Activated naive CD4-positive, alpha-beta T cell treated with anti-CD3 and anti-CD28 coated beads, Interleukin-2, amount 50 U/mL, for 24 hours (primary cell): ENCODE results near the gene GNG7.
"Not testable (repeated sequence)": the region's sequence is repeated elsewhere in the genome, so short reads cannot be mapped to it uniquely, and the experiment has no call there.

ENCODE experiments used
- H3K27ac Mint-ChIP-seq: one replicate; pipeline ENCODE4 v1.8.0; 2021; ENCODE audit warnings: mild to moderate bottlenecking, mixed read lengths
- H3K27me3 Mint-ChIP-seq: one replicate; pipeline ENCODE4 v1.8.0; 2021; ENCODE audit warnings: mixed read lengths
- H3K36me3 Mint-ChIP-seq: one replicate; pipeline ENCODE4 v1.8.0; 2021; ENCODE audit warnings: mixed read lengths
- H3K4me1 Mint-ChIP-seq: one replicate; pipeline ENCODE4 v1.8.0; 2021; ENCODE audit warnings: mixed read lengths
- H3K4me3 Mint-ChIP-seq: one replicate; pipeline ENCODE4 v1.8.0; 2021; ENCODE audit warnings: mild to moderate bottlenecking, mixed read lengths
- H3K9me3 Mint-ChIP-seq: one replicate; pipeline ENCODE4 v1.8.0; 2021; ENCODE audit warnings: mixed read lengths

GNG7 gene

DNA sequence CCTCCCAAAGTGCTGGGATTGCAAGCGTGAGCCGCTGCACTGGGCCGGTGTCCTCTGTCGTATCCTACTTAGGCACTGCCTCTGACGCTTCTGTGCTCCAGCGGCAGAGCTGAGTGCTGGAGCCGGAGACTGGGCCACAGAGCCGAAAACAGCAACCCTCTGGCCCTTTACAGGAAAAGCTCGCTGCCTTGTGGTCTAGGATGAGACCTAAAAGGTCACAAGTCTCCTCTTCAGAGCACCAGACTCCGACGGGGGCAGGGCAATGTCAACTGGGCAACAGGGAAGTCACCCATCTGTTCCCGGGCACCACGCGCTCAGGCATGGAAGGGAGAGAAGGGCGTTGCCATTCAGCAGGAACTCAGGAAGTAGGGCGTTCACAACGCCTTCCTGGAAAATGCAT, 134.9 kb downstream of the GNG7 start:
- no peaks in the 10 kb centered on the region for H3K9me3 Mint-ChIP-seq
- H3K27ac Mint-ChIP-seq: no peak overlapping the region
- no peaks in the 10 kb centered on the region for H3K27me3 Mint-ChIP-seq
- H3K36me3 Mint-ChIP-seq: peaks cover 2% of the 10 kb centered on the region
- H3K4me3 Mint-ChIP-seq: no peak overlapping the region
- peaks cover 14% of the 10 kb centered on the region for H3K4me1 Mint-ChIP-seq

DNA sequence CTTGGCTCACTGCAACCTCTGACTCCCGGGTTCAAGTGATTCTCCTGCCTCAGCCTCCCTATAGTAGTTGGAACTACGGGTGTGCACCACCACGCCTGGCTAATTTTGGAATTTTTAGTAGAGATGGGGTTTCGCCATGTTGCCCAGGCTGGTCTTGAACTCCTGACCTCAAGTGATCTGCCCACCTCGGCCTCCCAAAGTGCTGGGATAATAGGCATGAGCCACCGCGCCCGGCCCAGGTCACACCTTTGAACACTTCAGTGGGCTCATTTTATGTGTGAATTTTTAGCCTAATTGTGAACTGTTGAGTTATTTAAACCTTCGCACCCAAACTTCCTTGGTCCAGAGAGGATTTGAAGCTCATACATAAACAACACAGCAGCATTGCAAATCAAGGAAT, 138.9 kb downstream of the GNG7 start:
- H3K4me1 Mint-ChIP-seq: peaks cover 24% of the 10 kb centered on the region
- H3K27ac Mint-ChIP-seq: not testable (repeated sequence)

DNA sequence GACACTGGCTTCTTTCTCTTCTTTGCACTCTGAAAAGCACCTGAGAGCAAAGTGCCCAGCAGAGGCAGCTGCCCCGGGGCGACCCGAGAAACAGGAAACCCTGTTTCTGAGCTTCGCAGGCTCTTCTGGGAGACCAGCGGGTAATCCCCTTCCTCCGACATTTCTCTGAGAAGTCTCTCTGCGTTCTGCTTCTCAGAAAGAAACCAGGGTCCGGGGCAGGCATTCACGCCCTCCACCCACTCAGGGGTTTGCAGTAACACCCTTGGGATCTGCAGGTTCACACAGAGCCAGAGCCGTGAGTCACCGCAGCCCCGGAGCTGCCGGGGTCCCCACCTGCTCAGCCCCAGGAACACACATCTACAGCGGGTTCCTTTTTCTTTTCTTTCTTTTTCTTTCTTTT, 140.6 kb downstream of the GNG7 start:
- peaks cover 13% of the 10 kb centered on the region for H3K4me1 Mint-ChIP-seq
- no peaks in the 10 kb centered on the region for H3K9me3 Mint-ChIP-seq
- peak overlapping the region; percentile 84 for H3K4me3 Mint-ChIP-seq
- peak overlapping the region; percentile 59 for H3K27ac Mint-ChIP-seq
- no peaks in the 10 kb centered on the region for H3K27me3 Mint-ChIP-seq
- H3K36me3 Mint-ChIP-seq: no peaks in the 10 kb centered on the region

More for the DNA sequence above, 138.9 kb downstream of the GNG7 start:
- H3K36me3 Mint-ChIP-seq, H3K4me3 Mint-ChIP-seq, H3K27me3 Mint-ChIP-seq, H3K9me3 Mint-ChIP-seq: not testable (repeated sequence)

DNA sequence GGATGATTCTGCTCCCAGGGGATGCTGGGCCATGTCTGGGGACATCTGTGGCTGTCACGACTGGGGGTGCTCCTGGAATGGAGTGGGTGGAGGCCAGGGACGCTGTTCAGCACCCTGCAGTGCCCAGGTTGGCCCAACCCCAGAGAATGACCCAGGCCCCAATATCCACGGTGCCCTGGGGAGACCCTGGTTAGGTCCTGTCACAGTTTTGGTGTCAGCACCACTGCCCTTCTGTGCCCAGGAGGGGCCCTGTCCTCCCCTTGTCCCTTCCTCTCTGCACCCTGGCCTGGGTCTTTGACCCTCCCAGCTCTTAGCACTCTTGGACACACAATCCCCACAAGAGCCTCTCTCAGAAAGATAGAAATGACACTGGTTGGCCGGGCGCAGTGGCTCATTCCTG, 141.3 kb downstream of the GNG7 start:
- Mint-ChIP-seq H3K9me3 (no peaks in the 10 kb centered on the region), H3K4me3 (no peak overlapping the region), H3K36me3 (no peaks in the 10 kb centered on the region), H3K27ac (no peak overlapping the region), H3K4me1 (peaks cover 13% of the 10 kb centered on the region), H3K27me3 (no peaks in the 10 kb centered on the region)

DNA sequence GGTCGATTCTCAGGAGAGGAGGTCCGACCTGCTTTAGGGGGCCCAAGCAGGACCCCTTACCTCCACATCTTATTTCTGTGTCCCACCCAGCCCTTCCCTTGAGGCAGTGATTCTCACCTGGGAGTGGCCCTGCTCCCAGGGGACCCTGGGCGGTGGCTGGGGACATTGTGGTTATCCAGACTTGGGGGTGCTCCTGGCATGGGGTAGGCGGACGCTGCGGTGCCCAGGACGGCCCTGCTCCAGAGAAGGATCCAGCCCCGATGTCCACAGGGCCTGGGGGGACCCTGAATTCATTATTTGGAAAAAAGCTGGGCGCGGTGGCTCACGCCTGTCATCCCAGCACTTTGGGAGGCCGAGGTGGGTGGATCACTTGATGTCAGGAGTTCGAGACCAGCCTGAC, 142.1 kb downstream of the GNG7 start:
- Mint-ChIP-seq H3K27me3 (no peaks in the 10 kb centered on the region), H3K4me3 (no peak overlapping the region), H3K4me1 (peaks cover 13% of the 10 kb centered on the region), H3K27ac (no peak overlapping the region), H3K9me3 (no peaks in the 10 kb centered on the region), H3K36me3 (no peaks in the 10 kb centered on the region)

DNA sequence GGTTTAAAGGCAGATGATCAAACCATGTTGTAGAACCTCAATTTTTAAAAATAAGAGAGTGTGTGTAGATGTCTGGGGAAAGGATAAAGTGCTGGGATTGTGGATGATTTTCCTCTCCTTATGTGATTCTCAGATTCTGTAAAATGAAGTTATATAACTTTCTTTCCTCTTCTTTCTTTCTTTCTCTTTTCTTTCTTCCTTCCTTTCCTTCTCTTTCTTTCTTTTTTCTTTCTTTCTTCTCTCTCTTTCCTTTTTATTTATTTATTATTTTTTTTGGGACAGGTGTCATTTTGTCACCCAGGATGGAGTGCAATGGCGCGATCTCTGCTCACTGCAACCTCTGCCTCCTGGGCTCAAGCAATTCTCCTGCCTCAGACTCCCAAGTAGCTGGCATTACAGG, 144.0 kb downstream of the GNG7 start:
- Mint-ChIP-seq H3K9me3 (no peaks in the 10 kb centered on the region), H3K27ac (no peak overlapping the region), H3K27me3 (no peaks in the 10 kb centered on the region), H3K4me1 (peaks cover 13% of the 10 kb centered on the region), H3K36me3 (no peaks in the 10 kb centered on the region), H3K4me3 (no peak overlapping the region)

DNA sequence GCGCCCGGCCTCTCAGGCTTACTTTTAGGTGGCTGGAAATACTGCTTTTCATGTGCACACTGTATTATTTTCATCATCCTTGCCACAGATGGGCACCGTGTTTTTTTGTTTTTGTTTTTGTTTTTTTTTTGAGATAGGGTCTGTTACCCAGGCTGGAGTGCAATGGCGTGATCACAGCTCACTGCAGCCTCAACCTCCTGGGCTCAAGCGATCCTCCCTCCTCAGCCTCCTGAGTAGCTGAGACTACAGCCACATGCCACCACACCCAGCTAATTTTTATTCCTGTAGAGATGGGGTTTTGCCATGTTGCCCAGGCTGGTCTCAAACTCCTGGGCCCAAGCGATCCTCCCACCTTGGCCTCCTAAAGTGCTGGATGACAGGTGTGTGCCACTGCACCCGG, 144.4 kb downstream of the GNG7 start:
- not testable (repeated sequence) for H3K9me3 Mint-ChIP-seq, H3K36me3 Mint-ChIP-seq, H3K27me3 Mint-ChIP-seq, H3K4me3 Mint-ChIP-seq
- Mint-ChIP-seq H3K4me1 (peaks cover 11% of the 10 kb centered on the region), H3K27ac (peak overlapping the region; percentile 30)

DNA sequence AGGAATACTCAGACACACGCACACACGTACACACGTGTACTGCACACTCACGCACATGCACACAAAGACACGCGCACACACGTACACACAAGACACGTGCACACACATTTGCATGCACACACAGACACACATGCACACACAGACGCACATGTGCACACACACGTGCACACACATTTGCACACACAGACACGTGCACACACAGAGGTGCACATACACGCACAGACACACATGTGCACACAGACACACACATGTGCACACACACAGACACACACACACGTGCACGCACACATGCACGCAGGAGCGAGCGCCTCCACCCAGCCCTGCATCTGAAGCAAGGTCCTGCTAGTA, 145.4 kb downstream of the GNG7 start:
- no peaks in the 10 kb centered on the region for H3K36me3 Mint-ChIP-seq
- no peaks in the 10 kb centered on the region for H3K27me3 Mint-ChIP-seq
- no peak overlapping the region for H3K27ac Mint-ChIP-seq
- H3K9me3 Mint-ChIP-seq: no peaks in the 10 kb centered on the region
- no peak overlapping the region for H3K4me3 Mint-ChIP-seq
- peaks cover 16% of the 10 kb centered on the region for H3K4me1 Mint-ChIP-seq

DNA sequence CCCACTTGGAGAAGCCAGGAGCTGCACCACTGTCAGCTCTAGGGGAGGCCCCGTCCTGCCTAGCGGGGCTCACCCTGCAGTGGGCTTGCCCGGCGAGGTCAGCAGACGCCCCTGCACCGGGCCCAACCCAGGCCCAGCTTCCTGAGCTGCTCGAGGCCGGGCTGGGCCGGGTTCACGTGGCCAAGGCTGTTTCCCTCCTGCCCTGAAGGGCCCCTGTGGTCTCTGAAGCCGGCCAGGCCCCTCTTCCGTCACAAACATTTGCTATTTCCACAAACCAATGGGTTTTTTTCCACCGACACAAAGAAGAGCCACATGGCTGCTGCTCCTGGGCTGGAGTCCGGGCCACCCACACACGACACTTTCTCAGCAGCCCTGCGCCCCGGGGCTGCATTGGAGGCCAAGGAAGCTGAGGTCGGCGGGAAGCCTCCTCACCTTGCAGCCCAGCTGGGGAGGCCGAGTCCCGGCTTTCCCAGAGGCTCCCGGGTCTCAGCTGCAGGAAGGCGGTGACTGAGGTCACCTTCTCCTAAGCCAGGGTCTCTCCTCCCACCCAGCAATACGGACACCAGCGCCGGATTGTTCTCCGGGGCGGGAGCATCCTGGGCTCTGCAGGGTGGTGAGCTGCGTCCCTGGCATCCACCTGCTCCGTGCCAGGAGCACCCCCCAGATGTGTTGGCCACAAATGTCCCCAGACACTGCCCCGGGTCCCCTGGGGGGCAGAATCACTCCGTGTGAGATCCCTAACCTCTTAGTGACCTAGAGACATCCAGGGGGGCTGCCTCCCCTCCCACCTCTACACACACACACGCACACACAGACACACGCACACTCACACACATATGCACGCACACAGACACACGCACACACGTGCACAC, 146.0 kb downstream of the GNG7 start:
- Mint-ChIP-seq H3K27ac (no peak overlapping the region), H3K27me3 (no peaks in the 10 kb centered on the region), H3K4me1 (peaks cover 15% of the 10 kb centered on the region), H3K4me3 (no peak overlapping the region), H3K9me3 (no peaks in the 10 kb centered on the region), H3K36me3 (no peaks in the 10 kb centered on the region)

DNA sequence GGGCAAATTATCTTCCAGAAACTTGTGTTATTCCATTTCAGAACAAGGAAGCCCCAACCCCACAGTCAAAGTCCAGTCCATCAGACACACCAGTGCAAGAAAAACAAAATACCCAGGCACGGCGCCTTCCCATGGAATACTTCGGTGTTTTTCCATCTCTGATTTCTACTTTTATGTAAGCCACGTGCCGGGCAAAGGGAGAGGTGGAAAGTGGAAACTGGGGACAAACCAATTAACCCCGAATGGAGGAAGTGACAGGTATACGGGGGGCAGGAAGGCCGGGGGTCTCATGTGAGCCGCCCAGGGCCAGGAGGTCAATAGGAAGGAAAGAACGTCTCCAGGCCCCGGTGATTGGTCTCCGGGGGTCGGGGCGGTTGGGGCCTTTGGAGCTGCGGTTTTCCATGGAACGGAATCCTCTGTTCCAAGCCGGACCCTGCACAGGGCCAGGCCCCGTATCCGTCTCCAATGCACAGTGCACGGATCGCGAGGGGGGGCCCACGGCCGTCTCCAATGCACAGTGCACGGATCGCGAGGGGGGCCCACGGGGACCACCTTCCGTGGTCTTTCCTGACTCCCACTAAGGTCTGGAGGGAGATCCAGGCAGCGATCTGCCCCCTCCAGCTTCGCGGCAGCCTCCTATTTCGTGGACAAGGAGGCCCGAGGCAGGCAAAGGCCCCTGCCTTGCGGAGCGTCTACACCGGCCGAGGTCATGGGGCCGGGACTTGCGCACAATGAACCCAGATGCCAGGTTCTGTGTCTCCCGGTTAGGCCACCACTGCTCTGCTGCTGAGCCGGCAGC, 146.9 kb downstream of the GNG7 start:
- H3K27ac Mint-ChIP-seq: no peak overlapping the region
- H3K27me3 Mint-ChIP-seq: no peaks in the 10 kb centered on the region
- H3K36me3 Mint-ChIP-seq: no peaks in the 10 kb centered on the region
- H3K9me3 Mint-ChIP-seq: no peaks in the 10 kb centered on the region
- H3K4me1 Mint-ChIP-seq: peaks cover 15% of the 10 kb centered on the region
- H3K4me3 Mint-ChIP-seq: peak overlapping the region; percentile 23

DNA sequence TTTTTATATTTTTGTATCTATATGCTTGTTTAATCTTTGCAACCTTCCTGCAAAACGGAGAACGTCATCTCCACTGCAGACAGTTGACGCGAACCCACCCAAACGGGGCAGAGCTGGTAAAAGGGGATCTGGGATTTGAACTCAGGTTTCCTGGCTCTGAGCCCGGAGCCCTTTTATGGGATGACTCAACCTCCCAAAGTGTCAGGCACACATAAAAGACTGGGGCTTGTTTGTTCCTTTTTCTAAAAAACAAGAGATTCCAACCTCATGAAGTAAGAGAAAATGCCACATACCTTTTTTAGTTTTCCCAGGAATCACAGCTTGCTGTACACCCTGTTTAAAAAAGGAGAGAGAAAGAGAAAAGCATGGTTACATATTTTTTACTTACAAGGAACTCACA, 147.6 kb downstream of the GNG7 start:
- no peaks in the 10 kb centered on the region for H3K9me3 Mint-ChIP-seq
- no peak overlapping the region for H3K4me3 Mint-ChIP-seq
- peaks cover 15% of the 10 kb centered on the region for H3K4me1 Mint-ChIP-seq
- no peaks in the 10 kb centered on the region for H3K27me3 Mint-ChIP-seq
- no peaks in the 10 kb centered on the region for H3K36me3 Mint-ChIP-seq
- no peak overlapping the region for H3K27ac Mint-ChIP-seq

DNA sequence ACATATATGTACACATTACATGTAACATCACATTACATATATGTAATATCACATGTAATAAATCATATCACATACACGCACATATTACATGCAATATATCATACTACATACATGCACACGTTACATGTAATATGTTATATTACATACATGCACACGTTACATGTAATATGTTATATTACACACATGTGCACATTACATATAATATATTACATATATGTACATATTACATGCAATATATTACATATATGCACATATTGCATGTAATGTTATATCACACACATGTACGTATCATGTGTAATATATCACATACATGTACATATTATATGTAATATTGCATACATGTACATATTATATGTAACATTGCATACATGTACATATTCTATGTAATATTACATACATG, 149.0 kb downstream of the GNG7 start:
- peaks cover 15% of the 10 kb centered on the region for H3K4me1 Mint-ChIP-seq
- no peaks in the 10 kb centered on the region for H3K36me3 Mint-ChIP-seq
- H3K4me3 Mint-ChIP-seq: no peak overlapping the region
- no peaks in the 10 kb centered on the region for H3K27me3 Mint-ChIP-seq
- no peak overlapping the region for H3K27ac Mint-ChIP-seq
- H3K9me3 Mint-ChIP-seq: no peaks in the 10 kb centered on the region

DNA sequence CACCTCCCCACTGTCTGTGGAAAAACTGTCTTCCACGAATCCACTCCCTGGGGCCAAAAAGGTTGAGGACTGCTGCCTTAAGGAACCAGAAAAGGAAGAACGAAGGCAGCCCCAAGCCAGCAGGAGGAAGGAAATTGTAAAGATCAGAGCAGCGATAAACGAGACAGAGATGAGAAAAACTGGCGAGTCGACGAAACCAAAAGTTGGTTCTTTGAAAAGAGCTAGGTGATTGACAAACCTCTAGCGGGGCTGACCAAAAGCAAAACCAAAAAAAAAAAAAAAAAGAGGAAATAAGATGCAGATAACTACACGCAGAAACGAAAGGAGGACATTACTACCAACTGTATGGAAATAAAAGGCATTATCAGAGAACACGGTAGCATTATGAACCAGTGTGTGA, 149.6 kb downstream of the GNG7 start:
- Mint-ChIP-seq H3K4me1 (peaks cover 15% of the 10 kb centered on the region), H3K4me3 (peak overlapping the region; percentile 85), H3K27me3 (no peaks in the 10 kb centered on the region), H3K9me3 (no peaks in the 10 kb centered on the region), H3K36me3 (no peaks in the 10 kb centered on the region), H3K27ac (peak overlapping the region; percentile 67)

DNA sequence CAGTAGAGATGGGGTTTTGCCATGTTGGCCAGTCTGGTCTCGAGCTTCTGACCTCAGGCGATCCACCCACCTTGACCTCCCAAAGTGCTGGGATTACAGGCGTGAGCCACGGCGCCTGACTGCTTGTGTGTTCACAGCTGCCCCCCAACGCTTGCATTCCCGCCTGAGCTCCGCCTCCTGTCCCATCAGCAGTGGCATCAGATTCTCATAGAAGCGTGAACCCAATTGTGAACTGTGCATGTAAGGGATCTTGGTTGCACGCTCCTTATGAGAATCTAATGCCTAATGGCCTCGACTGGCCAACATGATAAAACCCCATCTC, 150.7 kb downstream of the GNG7 start:
- H3K9me3 Mint-ChIP-seq: no peaks in the 10 kb centered on the region
- no peaks in the 10 kb centered on the region for H3K27me3 Mint-ChIP-seq
- no peaks in the 10 kb centered on the region for H3K36me3 Mint-ChIP-seq
- no peak overlapping the region for H3K27ac Mint-ChIP-seq
- H3K4me3 Mint-ChIP-seq: no peak overlapping the region
- peaks cover 15% of the 10 kb centered on the region for H3K4me1 Mint-ChIP-seq

DNA sequence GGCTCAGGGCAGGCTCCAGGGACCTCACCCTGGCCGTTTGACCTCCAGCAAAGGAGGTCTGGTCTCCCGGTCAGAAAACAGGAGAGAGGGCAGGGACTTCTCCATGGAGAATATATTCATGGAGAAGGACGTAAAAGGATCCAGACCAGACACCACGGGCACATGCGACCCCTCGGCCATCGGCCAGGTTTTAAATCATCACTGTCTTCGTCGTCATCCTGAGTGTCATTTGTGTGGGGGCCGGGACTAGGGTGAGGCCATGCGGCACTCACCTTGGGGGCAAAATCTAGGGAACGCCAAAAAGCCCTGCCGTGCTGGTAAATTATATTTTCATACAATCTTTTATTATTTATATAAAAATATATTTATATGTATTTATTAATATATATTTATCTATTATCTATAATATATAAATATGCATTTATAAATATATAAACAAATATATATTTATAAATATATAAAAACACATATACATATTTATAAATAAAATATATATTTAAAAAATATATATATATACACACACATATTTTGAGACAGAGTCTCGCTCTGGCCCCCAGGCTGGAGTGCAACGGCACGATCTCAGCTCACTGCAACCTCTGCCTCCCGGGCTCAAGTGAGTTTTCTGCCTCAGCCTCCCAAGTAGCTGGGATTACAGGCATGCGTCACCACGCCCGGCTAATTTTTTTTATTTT, 151.2 kb downstream of the GNG7 start:
- Mint-ChIP-seq H3K9me3 (no peaks in the 10 kb centered on the region), H3K36me3 (no peaks in the 10 kb centered on the region), H3K4me3 (no peak overlapping the region), H3K27me3 (no peaks in the 10 kb centered on the region), H3K27ac (no peak overlapping the region), H3K4me1 (peaks cover 15% of the 10 kb centered on the region)
